ENCODE measurements around the gene TM4SF4.

Gene TM4SF4

GRCh38 chr3:149464542-149465328 lies 9.8 kb upstream of the TM4SF4 start:
- no peak for TF ChIP-seq CTCF (IDR thresholded peaks at IDR 0.05; ENCODE audit: extremely low read depth, missing control alignments)
- DNase-seq (ENCODE audit: low spot score), result no peak

GRCh38 chr3:149465351-149465883 lies 9.1 kb upstream of the TM4SF4 start:
- TF ChIP-seq CTCF (IDR thresholded peaks at IDR 0.05; ENCODE audit: extremely low read depth, missing control alignments), result no peak
- no peak for DNase-seq (ENCODE audit: low spot score)

- no peak for DNase-seq (ENCODE audit: low spot score)
- no peak for TF ChIP-seq CTCF (IDR thresholded peaks at IDR 0.05; ENCODE audit: extremely low read depth, missing control alignments)
These were observed 8.3 kb upstream of the TM4SF4 start for GRCh38 chr3:149466192-149466591.

GRCh38 chr3:149468504-149469212 lies 5.8 kb upstream of the TM4SF4 start:
- peak; percentile 53 for DNase-seq (ENCODE audit: low spot score)
- TF ChIP-seq CTCF (IDR thresholded peaks at IDR 0.05; ENCODE audit: extremely low read depth, missing control alignments), result no peak

- DNase-seq (ENCODE audit: low spot score), result no peak
- no peak for TF ChIP-seq CTCF (IDR thresholded peaks at IDR 0.05; ENCODE audit: extremely low read depth, missing control alignments)
These were observed 4.1 kb upstream of the TM4SF4 start for GRCh38 chr3:149470381-149470780.

- no peak for TF ChIP-seq CTCF (IDR thresholded peaks at IDR 0.05; ENCODE audit: extremely low read depth, missing control alignments)
- DNase-seq (ENCODE audit: low spot score), result no peak
These were observed 2.3 kb upstream of the TM4SF4 start for GRCh38 chr3:149472030-149472797.
